ENCODE results near the gene HECA.
A peak's percentile ranks its signal among the peaks of the same experiment; 100 is the strongest.

The HECA gene

GRCh38 chr6:139161169-139161568, 26.3 kb downstream of the HECA start:
- no peak for DNase-seq (ENCODE audit: low spot score)

GRCh38 chr6:139161817-139162284, 27.0 kb downstream of the HECA start:
- no peak for DNase-seq (ENCODE audit: low spot score)

GRCh38 chr6:139164001-139164400, 29.1 kb downstream of the HECA start:
- DNase-seq (ENCODE audit: low spot score), result no peak

GRCh38 chr6:139165324-139165723, 30.4 kb downstream of the HECA start:
- no peak for DNase-seq (ENCODE audit: low spot score)

- DNase-seq (ENCODE audit: low spot score), result no peak
These were observed 31.5 kb downstream of the HECA start for GRCh38 chr6:139166238-139166955.

- no peak for DNase-seq (ENCODE audit: low spot score)
These were observed 32.1 kb downstream of the HECA start for GRCh38 chr6:139166956-139167313.

- DNase-seq (ENCODE audit: low spot score), result no peak
These were observed 37.3 kb downstream of the HECA start for GRCh38 chr6:139172151-139172550.

GRCh38 chr6:139172567-139172966, 37.7 kb downstream of the HECA start:
- no peak for DNase-seq (ENCODE audit: low spot score)

GRCh38 chr6:139173172-139173571, 38.3 kb downstream of the HECA start:
- DNase-seq (ENCODE audit: low spot score), result no peak

GRCh38 chr6:139173822-139174221, 38.9 kb downstream of the HECA start:
- DNase-seq (ENCODE audit: low spot score), result no peak

- DNase-seq (ENCODE audit: low spot score), result no peak
These were observed 40.1 kb downstream of the HECA start for GRCh38 chr6:139174961-139175360.

- DNase-seq (ENCODE audit: low spot score), result peak; percentile 4
These were observed 40.6 kb downstream of the HECA start for GRCh38 chr6:139175389-139175948.

- no peak for DNase-seq (ENCODE audit: low spot score)
These were observed 46.4 kb downstream of the HECA start for GRCh38 chr6:139181236-139181635.

GRCh38 chr6:139184047-139184446, 49.2 kb downstream of the HECA start:
- no peak for DNase-seq (ENCODE audit: low spot score)

- no peak for DNase-seq (ENCODE audit: low spot score)
These were observed 49.6 kb downstream of the HECA start for GRCh38 chr6:139184459-139184858.

GRCh38 chr6:139186242-139186641, 51.4 kb downstream of the HECA start:
- DNase-seq (ENCODE audit: low spot score), result no peak

GRCh38 chr6:139186692-139187091, 51.8 kb downstream of the HECA start:
- no peak for DNase-seq (ENCODE audit: low spot score)

GRCh38 chr6:139187489-139187888, 52.6 kb downstream of the HECA start:
- DNase-seq (ENCODE audit: low spot score), result no peak

GRCh38 chr6:139189665-139190064, 54.8 kb downstream of the HECA start:
- DNase-seq (ENCODE audit: low spot score), result no peak

GRCh38 chr6:139194740-139195139, 59.9 kb downstream of the HECA start:
- DNase-seq (ENCODE audit: low spot score), result no peak

- DNase-seq (ENCODE audit: low spot score), result no peak
These were observed 63.8 kb downstream of the HECA start for GRCh38 chr6:139198529-139199288.

GRCh38 chr6:139201378-139201777, 66.5 kb downstream of the HECA start:
- no peak for DNase-seq (ENCODE audit: low spot score)

GRCh38 chr6:139204978-139205377, 70.1 kb downstream of the HECA start:
- DNase-seq (ENCODE audit: low spot score), result no peak

Measured in globus pallidus (tissue), 1 donor.